GM20431 (cell line): ENCODE measurements around the gene KIR2DL3.
"Not testable (repeated sequence)": the region's sequence is repeated elsewhere in the genome, so short reads cannot be mapped to it uniquely, and the experiment has no call there.

Source experiments
- in situ Hi-C: fragments of 300-500 bp; cut with MseI, MboI; formaldehyde crosslinking; loops from one replicate; pipeline ENCODE4 v1.15.0; 2020; ENCODE audit warnings: low sequenced_read_pairs; ENCODE audit not compliant: unreplicated experiment

KIR2DL3 gene

DNA sequence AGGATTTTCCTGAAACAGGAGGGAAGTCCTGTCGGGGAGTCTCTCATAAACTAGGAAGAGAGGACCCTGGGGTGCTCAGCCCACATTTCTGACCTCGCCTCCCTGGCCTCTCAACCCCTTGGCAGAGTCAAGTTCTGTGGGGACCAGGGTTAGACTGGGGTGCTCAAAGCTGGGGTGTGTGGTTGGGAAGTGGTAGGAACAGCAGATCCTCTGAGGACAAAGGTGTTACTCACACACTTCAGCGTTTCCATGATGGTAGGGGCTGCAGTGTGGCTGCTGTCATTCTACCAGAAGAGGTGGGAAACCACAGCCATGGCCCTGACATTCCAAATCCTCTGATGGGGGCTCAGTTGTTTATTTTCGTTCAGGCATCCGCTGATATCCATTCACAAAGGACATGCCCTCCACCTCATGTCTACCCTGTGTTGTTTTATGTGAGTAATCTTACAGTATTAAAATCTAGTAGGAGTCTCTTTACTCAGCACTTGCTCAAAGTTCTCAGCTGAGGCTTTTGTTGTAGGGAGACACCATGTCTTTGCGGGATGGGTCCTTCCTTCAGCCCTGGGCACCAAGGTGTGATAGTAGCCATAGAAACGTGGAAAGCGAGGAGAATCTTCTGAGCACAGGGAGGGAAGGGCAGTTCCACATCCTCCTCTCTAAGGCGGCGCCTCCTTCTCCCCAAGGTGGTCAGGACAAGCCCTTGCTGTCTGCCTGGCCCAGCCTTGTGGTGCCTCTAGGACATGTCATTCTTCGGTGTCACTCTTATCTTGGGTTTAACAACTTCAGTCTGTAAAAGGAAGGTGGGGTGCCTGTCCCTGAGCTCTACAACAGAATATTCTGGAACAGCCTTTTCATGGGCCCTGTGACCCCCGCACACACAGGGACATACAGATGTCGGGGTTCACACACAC is 1.5 kb downstream of the KIR2DL3 start:
- in situ Hi-C loops, result no loop called here

DNA sequence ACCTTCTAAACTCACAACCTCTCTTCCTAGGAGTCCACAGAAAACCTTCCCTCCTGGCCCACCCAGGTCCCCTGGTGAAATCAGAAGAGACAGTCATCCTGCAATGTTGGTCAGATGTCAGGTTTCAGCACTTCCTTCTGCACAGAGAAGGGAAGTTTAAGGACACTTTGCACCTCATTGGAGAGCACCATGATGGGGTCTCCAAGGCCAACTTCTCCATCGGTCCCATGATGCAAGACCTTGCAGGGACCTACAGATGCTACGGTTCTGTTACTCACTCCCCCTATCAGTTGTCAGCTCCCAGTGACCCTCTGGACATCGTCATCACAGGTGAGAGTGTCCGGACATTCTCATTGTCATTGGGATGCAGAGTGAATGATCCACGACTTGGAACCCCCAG is 3.6 kb downstream of the KIR2DL3 start:
- in situ Hi-C loops, result not testable (repeated sequence)

DNA sequence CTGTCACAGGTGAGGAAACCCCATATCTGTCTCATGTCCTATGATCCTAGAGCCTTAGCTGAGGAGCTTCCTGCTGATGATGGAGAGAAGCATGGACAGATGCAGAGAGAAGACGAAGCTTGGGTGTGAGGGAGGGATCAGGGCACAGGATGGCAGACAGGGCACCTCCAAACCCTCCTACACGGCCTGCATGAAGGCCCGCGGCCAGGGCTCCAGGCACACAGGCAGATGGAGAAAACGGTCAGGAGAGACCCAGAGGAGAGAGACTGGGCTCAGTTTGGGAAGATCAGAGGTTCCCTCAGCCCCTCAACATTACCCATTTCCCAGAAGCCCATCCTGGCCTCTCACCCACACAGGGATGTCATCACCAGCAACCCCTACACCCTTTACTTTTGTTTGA is 5.8 kb downstream of the KIR2DL3 start:
- in situ Hi-C loops, result not testable (repeated sequence)

DNA sequence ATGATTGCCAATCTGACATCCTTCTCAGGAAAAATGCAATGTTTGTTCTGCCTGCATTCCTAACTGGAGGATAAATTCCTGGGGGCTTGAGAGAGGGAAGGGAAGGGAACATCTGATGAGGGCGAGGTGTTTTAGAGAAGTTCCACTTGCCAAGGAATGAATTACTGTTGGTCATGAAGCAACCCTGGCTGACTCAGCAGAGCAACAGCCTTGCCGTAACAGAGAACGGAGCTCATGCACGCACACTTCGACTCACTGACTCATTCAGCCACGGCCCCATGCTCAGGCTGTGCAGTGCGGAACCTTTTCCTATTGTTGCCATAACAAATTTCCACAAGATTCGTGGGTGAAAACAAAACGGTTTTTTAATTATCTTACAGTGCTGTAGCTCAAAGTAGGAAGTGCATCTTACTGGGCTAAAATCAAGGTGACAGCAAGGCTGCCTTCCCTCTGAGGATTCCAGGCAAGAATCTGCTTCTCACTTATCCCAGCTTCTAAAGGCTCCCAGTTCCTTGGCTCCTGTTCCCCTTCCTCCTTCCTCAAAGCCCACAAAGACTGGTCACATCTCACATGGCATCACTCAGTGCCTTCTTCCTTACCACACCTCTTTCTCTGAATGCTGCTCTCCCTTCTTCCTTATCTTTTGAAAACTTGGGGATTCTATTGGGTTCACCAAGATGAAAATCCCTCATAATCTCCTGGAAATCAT is 9.5 kb downstream of the KIR2DL3 start:
- in situ Hi-C loops, result not testable (repeated sequence)

DNA sequence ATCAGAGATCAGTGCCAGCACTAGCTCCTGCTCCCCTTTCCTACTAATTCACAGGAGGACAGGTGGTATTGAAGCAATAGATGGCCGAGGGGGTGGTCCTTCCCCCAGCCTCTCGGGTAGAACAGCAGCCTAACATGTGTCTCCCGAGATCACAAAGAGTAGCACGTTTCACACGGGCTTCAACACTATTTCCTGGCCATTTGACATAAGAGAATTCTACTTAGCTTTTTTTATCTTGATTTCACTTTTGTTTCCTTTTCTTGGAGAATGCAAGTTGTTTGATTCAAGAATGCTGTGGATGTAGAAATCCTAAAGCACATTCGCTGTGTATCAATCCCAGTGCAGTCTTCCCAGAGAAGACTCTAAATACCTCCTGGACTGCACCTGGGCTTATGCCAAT is 12.0 kb downstream of the KIR2DL3 start:
- in situ Hi-C loops, result not testable (repeated sequence)

DNA sequence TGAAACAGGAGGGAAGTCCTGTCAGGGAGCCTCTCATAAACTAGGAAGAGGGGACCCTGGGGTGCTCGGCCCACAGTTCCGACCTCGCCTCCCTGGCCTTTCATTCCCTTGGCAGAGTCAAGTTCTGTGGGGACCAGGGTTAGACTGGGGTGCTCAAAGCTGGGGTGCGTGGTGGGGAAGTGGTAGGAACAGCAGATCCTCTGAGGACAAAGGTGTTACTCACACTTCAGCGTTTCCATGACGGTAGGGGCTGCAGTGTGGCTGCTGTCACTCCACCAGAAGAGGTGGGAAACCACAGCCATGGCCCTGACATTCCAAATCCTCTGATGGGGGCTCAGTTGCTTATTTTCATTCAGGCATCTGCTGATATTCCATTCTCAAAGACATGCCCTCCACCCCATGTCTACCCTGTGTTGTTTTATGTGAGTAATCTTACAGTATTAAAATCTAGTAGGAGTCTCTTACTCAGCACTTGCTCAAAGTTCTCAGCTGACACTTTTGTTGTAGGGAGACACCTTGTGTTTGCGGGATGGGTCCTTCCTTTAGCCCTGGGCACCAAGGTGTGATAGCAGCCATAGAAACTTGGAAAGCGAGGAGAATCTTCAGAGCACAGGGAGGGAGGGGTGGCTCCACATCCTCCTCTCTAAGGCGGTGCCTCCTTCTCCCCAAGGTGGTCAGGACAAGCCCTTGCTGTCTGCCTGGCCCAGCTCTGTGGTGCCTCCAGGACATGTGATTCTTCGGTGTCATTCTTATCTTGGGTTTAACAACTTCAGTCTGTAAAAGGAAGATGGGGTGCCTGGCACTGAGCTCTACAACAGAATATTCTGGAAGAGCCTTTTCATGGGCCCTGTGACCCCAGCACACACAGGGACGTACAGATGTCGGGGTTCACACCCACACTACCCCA is 18.1 kb downstream of the KIR2DL3 start:
- in situ Hi-C loops, result not testable (repeated sequence)

DNA sequence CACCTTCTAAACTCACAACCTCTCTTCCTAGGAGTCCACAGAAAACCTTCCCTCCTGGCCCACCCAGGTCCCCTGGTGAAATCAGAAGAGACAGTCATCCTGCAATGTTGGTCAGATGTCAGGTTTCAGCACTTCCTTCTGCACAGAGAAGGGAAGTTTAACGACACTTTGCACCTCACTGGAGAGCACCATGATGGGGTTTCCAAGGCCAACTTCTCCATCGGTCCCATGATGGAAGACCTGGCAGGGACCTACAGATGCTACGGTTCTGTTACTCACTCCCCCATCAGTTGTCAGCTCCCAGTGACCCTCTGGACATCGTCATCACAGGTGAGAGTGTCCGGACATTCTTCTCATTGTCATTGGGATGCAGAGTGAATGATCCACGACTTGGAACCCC is 20.3 kb downstream of the KIR2DL3 start:
- in situ Hi-C loops, result not testable (repeated sequence)

DNA sequence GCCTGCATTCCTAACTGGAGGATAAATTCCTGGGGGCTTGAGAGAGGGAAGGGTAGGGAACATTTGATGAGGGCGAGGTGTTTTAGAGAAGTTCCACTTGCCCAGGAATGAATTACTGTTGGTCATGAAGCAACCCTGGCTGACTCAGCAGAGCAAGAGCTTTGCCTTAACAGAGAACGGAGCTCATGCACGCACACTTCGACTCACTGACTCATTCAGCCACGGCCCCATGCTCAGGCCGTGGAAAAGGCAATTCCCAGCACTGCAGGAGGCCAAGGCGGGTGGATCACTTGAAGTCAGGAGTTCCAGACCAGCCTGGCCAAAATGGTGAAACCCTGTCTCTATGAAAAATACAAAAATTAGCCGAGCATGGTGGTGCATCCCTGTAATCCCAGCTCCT is 25.9 kb downstream of the KIR2DL3 start:
- in situ Hi-C loops, result not testable (repeated sequence)

DNA sequence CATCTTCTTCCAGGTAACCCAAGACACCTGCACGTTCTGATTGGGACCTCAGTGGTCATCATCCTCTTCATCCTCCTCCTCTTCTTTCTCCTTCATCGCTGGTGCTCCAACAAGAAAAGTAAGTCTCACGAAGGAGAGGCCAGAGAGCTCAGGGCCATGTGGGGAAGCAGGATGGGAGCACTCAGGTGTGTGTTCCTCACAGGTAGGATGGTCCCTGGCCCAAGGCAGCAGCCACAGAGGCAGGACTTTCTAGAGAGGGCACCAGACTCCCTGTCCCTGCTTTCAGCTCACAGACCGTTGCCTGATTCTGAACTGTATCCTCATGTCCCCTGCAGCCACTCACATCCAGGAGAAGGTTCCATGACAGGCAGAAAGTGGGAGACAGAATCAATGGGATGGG is 28.2 kb downstream of the KIR2DL3 start:
- in situ Hi-C loops, result not testable (repeated sequence)

DNA sequence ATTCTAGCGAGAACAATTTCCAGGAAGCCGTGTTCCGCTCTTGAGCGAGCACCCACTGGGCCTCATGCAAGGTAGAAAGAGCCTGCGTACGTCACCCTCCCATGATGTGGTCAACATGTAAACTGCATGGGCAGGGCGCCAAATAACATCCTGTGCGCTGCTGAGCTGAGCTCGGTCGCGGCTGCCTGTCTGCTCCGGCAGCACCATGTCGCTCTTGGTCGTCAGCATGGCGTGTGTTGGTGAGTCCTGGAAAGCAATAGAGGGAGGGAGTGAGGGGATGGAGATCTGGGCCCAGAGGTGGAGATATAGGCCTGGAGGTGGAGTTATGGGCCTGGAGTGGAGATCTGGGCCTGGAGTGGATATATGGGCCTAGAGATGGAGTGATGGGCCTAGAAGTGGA is 31.3 kb downstream of the KIR2DL3 start, which contains the start of gene KIR2DL1:
Gene KIR2DL1 (plus strand): TSS at position 148 of the 400 bp plus-strand sequence. CDS start 58 bp downstream, at position 206.
- in situ Hi-C loops, result not testable (repeated sequence)

DNA sequence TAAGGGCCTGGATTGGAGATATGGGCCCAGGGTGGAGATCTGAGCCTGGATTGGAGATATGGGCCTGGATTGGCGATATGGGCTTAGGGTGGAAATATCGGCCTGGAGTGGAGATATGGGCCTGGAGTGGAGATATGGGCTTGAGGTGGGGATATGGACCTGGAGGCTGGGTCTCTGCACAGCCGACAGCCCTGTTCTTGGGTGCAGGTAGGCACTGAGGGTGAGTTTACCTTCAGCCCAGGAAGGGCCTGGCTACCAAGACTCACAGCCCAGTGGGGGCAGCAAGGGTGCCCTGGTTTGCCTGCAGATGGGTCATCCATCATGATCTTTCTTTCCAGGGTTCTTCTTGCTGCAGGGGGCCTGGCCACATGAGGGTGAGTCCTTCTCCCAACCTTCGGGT is 32.2 kb downstream of the KIR2DL3 start:
- in situ Hi-C loops, result not testable (repeated sequence)

DNA sequence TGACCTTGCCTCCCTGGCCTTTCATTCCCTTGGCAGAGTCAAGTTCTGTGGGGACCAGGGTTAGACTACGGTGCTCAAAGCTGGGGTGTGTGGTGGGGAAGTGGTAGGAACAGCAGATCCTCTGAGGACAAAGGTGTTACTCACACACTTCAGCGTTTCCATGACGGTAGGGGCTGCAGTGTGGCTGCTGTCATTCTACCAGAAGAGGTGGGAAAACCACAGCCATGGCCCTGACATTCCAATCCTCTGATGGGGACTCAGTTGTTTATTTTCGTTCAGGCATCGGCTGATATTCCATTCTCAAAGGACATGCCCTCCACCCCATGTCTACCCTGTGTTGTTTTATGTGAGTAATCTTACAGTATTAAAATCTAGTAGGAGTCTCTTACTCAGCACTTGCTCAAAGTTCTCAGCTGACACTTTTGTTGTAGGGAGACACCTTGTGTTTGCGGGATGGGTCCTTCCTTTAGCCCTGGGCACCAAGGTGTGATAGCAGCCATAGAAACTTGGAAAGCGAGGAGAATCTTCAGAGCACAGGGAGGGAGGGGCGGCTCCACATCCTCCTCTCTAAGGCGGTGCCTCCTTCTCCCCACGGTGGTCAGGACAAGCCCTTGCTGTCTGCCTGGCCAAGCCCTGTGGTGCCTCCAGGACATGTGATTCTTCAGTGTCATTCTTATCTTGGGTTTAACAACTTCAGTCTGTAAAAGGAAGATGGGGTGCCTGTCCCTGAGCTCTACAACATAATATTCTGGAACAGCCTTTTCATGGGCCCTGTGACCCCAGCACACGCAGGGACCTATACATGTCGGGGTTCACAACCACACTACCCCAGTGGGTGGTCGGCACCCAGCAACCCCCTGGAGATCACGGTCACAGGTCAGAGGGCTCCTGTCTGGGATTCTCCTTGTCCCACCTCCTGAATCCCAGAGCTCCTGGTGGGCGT is 33.0 kb downstream of the KIR2DL3 start:
- in situ Hi-C loops, result not testable (repeated sequence)

DNA sequence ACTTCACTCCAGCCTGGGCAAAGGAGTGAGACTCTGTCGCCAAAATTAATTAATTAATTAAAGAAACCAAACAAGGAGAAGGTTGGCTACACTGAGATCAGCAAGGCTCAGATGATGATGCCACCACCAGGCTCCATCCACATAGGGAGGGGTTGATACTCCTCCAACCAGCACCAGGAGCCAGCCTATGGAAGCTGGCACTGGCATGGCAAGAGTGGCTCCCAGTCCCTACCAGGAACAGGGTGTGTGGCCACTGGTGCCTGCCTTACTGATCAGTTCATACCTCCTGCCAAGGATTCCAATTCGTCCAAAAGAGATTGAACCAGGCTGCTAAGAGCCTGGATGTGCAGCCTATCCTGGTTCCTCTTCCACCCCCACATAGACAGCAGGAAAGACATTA is 34.4 kb downstream of the KIR2DL3 start:
- in situ Hi-C loops, result not testable (repeated sequence)

DNA sequence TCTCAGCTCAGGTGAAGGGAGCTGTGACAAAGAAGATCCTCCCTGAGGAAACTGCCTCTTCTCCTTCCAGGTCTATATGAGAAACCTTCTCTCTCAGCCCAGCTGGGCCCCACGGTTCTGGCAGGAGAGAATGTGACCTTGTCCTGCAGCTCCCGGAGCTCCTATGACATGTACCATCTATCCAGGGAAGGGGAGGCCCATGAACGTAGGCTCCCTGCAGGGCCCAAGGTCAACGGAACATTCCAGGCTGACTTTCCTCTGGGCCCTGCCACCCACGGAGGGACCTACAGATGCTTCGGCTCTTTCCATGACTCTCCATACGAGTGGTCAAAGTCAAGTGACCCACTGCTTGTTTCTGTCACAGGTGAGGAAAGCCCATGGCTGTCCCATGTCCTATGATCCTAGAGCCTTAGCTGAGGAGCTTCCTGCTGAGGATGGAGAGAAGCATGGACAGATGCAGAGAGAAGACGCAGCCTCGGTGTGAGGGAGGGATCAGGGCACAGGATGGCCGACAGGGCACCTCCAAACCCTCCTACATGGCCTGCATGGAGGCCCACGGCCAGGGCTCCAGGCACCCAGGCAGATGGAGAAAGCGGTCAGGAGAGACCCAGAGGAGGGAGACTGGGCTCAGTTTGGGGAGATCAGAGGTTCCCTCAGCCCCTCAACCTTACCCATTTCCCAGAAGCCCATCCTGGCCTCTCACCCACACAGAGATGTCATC is 36.9 kb downstream of the KIR2DL3 start:
- in situ Hi-C loops, result not testable (repeated sequence)

DNA sequence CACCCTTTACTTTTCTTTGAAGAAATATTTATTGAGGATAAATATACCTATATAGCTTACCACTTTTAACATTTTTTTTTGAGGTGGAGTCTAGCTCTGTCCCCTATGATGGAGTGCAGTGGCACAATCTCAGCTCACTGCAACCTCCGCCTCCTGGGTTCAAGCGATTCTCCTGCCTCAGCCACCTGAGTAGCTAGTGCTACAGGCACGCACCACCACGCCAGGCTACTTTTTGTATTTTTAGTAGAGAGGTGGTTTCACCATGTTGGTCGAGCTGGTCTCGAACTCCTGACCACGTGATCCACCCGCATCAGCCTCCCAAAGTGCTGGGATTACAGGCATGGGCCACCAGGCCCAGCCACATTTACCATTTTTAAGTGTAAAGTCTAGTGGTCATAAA is 37.5 kb downstream of the KIR2DL3 start:
- in situ Hi-C loops, result not testable (repeated sequence)

DNA sequence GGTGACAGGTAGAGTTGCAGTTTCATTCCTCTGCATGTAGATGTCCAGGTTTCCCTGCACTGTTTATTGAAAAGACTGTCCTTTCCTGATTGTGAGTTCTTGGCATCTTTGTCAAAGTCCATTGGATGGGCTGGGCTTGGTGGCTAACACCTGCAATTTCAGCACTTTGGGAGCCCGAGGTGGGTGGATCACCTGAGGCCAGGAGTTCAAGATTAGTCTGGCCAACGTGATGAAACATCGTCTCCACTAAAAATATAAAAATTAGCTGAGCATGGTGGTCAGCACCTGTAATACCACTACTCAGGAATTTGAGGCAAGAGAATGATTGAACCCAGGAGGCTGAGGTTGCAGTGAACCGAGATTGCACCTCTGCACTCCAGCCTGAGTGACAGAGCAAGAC is 39.5 kb downstream of the KIR2DL3 start:
- in situ Hi-C loops, result not testable (repeated sequence)

DNA sequence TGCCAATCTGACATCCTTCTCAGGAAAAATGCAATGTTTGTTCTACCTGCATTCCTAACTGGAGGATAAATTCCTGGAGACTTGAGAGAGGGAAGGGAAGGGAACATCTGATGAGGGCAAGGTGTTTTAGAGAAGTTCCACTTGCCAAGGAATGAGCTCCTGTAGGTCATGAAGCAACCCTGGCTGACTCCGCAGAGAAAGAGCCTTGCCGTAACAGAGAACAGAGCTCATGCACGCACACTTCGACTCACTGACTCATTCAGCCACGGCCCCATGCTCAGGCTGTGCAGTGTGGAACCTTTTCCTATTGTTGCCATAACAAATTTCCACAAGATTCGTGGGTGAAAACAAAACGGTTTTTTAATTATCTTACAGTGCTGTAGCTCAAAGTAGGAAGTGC is 40.6 kb downstream of the KIR2DL3 start:
- in situ Hi-C loops, result not testable (repeated sequence)

DNA sequence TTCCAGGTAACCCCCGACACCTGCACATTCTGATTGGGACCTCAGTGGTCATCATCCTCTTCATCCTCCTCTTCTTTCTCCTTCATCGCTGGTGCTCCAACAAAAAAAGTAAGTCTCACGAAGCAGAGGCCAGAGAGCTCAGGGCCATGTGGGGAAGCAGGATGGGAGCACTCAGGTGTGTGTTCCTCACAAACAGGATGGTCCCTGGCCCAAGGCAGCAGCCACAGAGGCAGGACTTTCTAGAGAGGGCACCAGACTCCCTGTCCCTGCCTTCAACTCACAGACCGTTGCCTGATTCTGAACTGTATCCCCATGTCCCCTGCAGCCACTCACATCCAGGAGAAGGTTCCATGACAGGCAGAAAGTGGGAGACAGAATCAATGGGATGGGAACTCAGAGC is 44.6 kb downstream of the KIR2DL3 start:
- in situ Hi-C loops, result not testable (repeated sequence)
